ENCODE measurements around the gene RAPGEFL1. TPM values are rescaled to one million over a fixed set of nuclear protein-coding genes. Genes with fewer than 3 reads are reported as not detected.

The RAPGEFL1 gene
- total RNA-seq, 2 donors from 2014 or later, result 14.2 to 25.1 TPM

DNA sequence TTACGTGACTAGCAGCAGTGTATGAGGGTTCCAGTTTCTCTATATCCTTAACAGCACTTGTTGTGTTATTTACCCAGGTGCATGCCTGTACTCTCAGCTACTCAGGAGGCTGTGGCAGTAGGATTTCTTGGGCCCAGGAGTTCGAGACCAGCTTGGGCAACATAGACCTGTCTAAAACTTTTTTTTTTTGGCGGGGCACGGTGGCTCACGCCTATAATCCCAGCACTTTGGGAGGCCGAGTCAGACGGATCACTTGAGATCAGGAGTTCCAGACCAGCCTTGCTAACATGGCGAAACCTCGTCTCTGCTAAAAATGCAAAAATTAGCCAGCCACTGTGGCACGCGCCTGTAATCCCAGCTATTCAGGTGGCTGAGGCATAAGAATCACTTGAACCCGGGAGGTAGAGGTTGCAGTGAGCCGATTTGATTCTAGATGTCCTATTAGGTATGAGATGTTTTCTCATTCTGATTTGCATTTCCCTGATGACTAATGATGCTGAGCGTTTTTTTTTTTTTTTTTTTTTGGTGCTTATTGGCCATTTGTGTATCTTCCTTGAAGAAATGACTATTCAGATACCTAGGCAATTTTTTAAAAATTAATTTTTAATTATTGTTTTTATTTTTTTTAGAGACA, 23.6 kb upstream of the RAPGEFL1 start:
- Histone ChIP-seq H3K36me3 (peaks cover 0 to 12% of the 10 kb centered on the region in 2 donors), H3K4me3 (no peak overlapping the region), H3K4me1 (replicated peaks) (no peaks in the 10 kb centered on the region), H3K27me3 (replicated peaks; ENCODE audit: insufficient read depth) (no peaks in the 10 kb centered on the region), H3K9me3 (no peaks in the 10 kb centered on the region), H3K27ac (no peak overlapping the region)
- WGBS, result 84% methylated on average over 14 of the region's 14 CpGs
- no peak for TF ChIP-seq CTCF (IDR thresholded peaks at IDR 0.05)
- TF ChIP-seq POLR2A (IDR thresholded peaks at IDR 0.05), result no peak
- no peak for TF ChIP-seq POLR2AphosphoS5 (IDR thresholded peaks at IDR 0.05)
- DNase-seq (ENCODE audit: low spot score), result no peak
- intact Hi-C loops (cut with DNase I), result no loop called here

- Histone ChIP-seq H3K27ac (no peak overlapping the region), H3K4me3 (no peak overlapping the region), H3K27me3 (replicated peaks; ENCODE audit: insufficient read depth) (no peaks in the 10 kb centered on the region), H3K9me3 (no peaks in the 10 kb centered on the region), H3K36me3 (peaks cover under 1 to 11% of the 10 kb centered on the region in 2 donors), H3K4me1 (replicated peaks) (no peaks in the 10 kb centered on the region)
- 70% methylated on average over 2 of the region's 2 CpGs for WGBS
- no peak for DNase-seq (ENCODE audit: low spot score)
- TF ChIP-seq POLR2A (IDR thresholded peaks at IDR 0.05) (no peak), CTCF (IDR thresholded peaks at IDR 0.05) (no peak), POLR2AphosphoS5 (IDR thresholded peaks at IDR 0.05) (no peak)
- intact Hi-C loops (cut with DNase I), result no loop called here
Measured at GRCh38 chr17:40157973-40158372, 19.3 kb upstream of the RAPGEFL1 start.

GRCh38 chr17:40158438-40159013, 18.7 kb upstream of the RAPGEFL1 start:
- 83% methylated on average over 3 of the region's 3 CpGs for WGBS
- DNase-seq (ENCODE audit: low spot score), result no peak
- no peak overlapping the region for H3K27ac ChIP-seq
- H3K4me3 ChIP-seq, result no peak overlapping the region
- H3K4me1 ChIP-seq (replicated peaks), result no peaks in the 10 kb centered on the region
- intact Hi-C loops (cut with DNase I), result no loop called here
- H3K9me3 ChIP-seq, result no peaks in the 10 kb centered on the region
- H3K27me3 ChIP-seq (replicated peaks; ENCODE audit: insufficient read depth), result no peaks in the 10 kb centered on the region
- TF ChIP-seq POLR2AphosphoS5 (IDR thresholded peaks at IDR 0.05), result no peak
- no peak for TF ChIP-seq CTCF (IDR thresholded peaks at IDR 0.05)
- no peak for TF ChIP-seq POLR2A (IDR thresholded peaks at IDR 0.05)
- H3K36me3 ChIP-seq, result peaks cover 6 to 9% of the 10 kb centered on the region in 2 donors

DNA sequence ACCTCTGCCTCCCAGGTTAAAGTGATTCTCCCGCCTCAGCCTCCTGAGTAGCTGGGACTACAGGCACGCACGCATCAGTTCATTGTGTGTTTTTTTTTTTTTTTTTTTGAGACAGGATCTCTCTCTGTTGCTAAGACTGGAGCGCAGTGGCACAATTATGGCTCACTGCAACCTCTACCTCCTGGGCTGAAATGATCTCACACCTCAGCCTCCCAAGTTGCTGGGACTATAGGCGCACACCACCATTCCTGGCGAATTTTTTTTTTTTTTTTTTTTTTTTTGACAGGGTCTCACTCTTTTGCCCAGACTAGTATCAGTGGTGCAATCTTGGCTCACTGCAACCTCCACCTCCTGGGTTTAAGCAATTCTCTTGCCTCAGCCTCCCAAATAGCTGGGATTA, 17.8 kb upstream of the RAPGEFL1 start:
- Histone ChIP-seq H3K36me3 (peaks cover 14 to 15% of the 10 kb centered on the region in 2 donors), H3K9me3 (no peaks in the 10 kb centered on the region), H3K27ac (no peak overlapping the region), H3K27me3 (replicated peaks; ENCODE audit: insufficient read depth) (no peaks in the 10 kb centered on the region), H3K4me1 (replicated peaks) (no peaks in the 10 kb centered on the region), H3K4me3 (no peak overlapping the region)
- WGBS, result 87% methylated on average over 6 of the region's 6 CpGs
- TF ChIP-seq POLR2A (IDR thresholded peaks at IDR 0.05), result no peak
- no peak for TF ChIP-seq POLR2AphosphoS5 (IDR thresholded peaks at IDR 0.05)
- TF ChIP-seq CTCF (IDR thresholded peaks at IDR 0.05), result no peak
- DNase-seq (ENCODE audit: low spot score), result no peak
- intact Hi-C loops (cut with DNase I), result no loop called here
